HL-60/S4 (cell line): ENCODE measurements around the gene TNNI3.
"Not testable (repeated sequence)": the region's sequence is repeated elsewhere in the genome, so short reads cannot be mapped to it uniquely, and the experiment has no call there.

Experiments used
- in situ Hi-C: fragments of 300-500 bp; cut with MboI; formaldehyde crosslinking; loops from 2 replicates; pipeline ENCODE4 v1.14.3; 2022; ENCODE audit warnings: low sequenced_read_pairs

TNNI3 gene

GRCh38 chr19:55115446-55116065 lies 42.0 kb downstream of the TNNI3 start:
- in situ Hi-C loops, result no loop called here

- in situ Hi-C loops, result no loop called here
Measured at GRCh38 chr19:55114566-55115145, 42.9 kb downstream of the TNNI3 start.

- in situ Hi-C loops, result no loop called here
Measured at GRCh38 chr19:55113570-55114039, 43.9 kb downstream of the TNNI3 start.

- in situ Hi-C loops, result no loop called here
Measured at GRCh38 chr19:55112777-55113569, 44.6 kb downstream of the TNNI3 start.

- in situ Hi-C loops, result no loop called here
Measured at GRCh38 chr19:55112246-55112776, 45.2 kb downstream of the TNNI3 start.

- in situ Hi-C loops, result no loop called here
Measured at GRCh38 chr19:55111238-55111831, 46.2 kb downstream of the TNNI3 start.

GRCh38 chr19:55109527-55110291 lies 47.8 kb downstream of the TNNI3 start:
- in situ Hi-C loops, result no loop called here

- in situ Hi-C loops, result not testable (repeated sequence)
Measured at GRCh38 chr19:55107252-55107651, 50.3 kb downstream of the TNNI3 start.

GRCh38 chr19:55106591-55106990 lies 50.9 kb downstream of the TNNI3 start:
- in situ Hi-C loops, result no loop called here

GRCh38 chr19:55105237-55105636 lies 52.3 kb downstream of the TNNI3 start:
- in situ Hi-C loops, result no loop called here

- in situ Hi-C loops, result no loop called here
Measured at GRCh38 chr19:55103190-55103589, 54.3 kb downstream of the TNNI3 start.
